Measurements from ENCODE around the gene AKT2. TPM values are rescaled to one million over a fixed set of nuclear protein-coding genes. Genes with fewer than 3 reads are reported as not detected.

The AKT2 gene
- total RNA-seq, 1 experiment from 2014 or later = 182 TPM

DNA sequence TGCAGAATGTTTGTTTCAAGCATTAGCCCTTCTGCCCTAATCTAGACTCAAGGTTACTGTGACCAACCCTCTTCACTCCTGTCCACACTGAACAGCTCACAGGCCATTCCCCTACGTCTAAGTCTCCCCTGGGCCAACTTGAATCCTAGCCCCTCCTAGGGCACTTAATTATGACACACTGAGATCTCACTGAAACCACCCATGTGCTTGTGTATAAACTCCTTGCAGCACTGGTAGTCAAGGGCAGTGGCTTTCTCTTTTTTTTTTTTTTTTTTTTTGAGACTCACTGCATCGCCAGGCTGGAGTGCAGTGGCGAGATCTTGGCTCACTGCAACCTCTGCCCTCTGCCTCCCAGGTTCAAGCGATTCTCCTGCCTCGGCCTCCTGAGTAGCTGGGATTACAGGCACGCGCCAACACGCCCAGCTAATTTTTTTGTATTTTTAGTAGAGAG is 1.9 kb upstream of the AKT2 start:
- H3K4me1 Mint-ChIP-seq (ENCODE audit: low read depth, unreplicated experiment) = peaks cover 9% of the 10 kb centered on the region
- CTCF ChIA-PET = interaction anchor here (0.7 kb wide), 1 partner anchor 344 kb away, joined by 5 read pairs; no protein-coding TSS in a partner anchor
- H3K27me3 Mint-ChIP-seq (ENCODE audit: unreplicated experiment) = no peaks in the 10 kb centered on the region
- H3K9me3 Mint-ChIP-seq (ENCODE audit: low read depth, unreplicated experiment) = no peaks in the 10 kb centered on the region
- peaks cover 34% of the 10 kb centered on the region for H3K36me3 Mint-ChIP-seq (ENCODE audit: insufficient read depth, unreplicated experiment)
- intact Hi-C loops (cut with micrococcal nuclease; ENCODE audit: unreplicated experiment) = no loop called here
- H3K4me3 Mint-ChIP-seq (ENCODE audit: low read depth, unreplicated experiment) = no peak overlapping the region
- TF ChIP-seq, protein P1, sequence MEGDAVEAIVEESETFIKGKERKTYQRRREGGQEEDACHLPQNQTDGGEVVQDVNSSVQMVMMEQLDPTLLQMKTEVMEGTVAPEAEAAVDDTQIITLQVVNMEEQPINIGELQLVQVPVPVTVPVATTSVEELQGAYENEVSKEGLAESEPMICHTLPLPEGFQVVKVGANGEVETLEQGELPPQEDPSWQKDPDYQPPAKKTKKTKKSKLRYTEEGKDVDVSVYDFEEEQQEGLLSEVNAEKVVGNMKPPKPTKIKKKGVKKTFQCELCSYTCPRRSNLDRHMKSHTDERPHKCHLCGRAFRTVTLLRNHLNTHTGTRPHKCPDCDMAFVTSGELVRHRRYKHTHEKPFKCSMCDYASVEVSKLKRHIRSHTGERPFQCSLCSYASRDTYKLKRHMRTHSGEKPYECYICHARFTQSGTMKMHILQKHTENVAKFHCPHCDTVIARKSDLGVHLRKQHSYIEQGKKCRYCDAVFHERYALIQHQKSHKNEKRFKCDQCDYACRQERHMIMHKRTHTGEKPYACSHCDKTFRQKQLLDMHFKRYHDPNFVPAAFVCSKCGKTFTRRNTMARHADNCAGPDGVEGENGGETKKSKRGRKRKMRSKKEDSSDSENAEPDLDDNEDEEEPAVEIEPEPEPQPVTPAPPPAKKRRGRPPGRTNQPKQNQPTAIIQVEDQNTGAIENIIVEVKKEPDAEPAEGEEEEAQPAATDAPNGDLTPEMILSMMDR (IDR thresholded peaks at IDR 0.05; ENCODE audit: unreplicated experiment) = no peak
- BruUV-seq (replicated peaks) = no TSS peak
- H3K27ac Mint-ChIP-seq (ENCODE audit: unreplicated experiment) = peak overlapping the region; percentile 94
- DNase-seq = no peak

GRCh38 chr19:40286235-40286970 is 1.3 kb upstream of the AKT2 start:
- peaks cover 31% of the 10 kb centered on the region for H3K36me3 Mint-ChIP-seq (ENCODE audit: insufficient read depth, unreplicated experiment)
- TF ChIP-seq, protein P1 (IDR thresholded peaks at IDR 0.05; ENCODE audit: unreplicated experiment) = no peak
- H3K4me3 Mint-ChIP-seq (ENCODE audit: low read depth, unreplicated experiment) = peak overlapping the region; percentile 24
- H3K27ac Mint-ChIP-seq (ENCODE audit: unreplicated experiment) = peak overlapping the region; percentile 94
- no TSS peak for BruUV-seq (replicated peaks)
- no peaks in the 10 kb centered on the region for H3K27me3 Mint-ChIP-seq (ENCODE audit: unreplicated experiment)
- no peaks in the 10 kb centered on the region for H3K9me3 Mint-ChIP-seq (ENCODE audit: low read depth, unreplicated experiment)
- H3K4me1 Mint-ChIP-seq (ENCODE audit: low read depth, unreplicated experiment) = peaks cover 9% of the 10 kb centered on the region
- DNase-seq = no peak
- intact Hi-C loops (cut with micrococcal nuclease; ENCODE audit: unreplicated experiment) = no loop called here
- CTCF ChIA-PET = interaction anchor here (0.6 to 0.7 kb wide), 3 partner anchors 17 to 1035 kb away, joined by 3 to 8 read pairs (median 5); no protein-coding TSS in a partner anchor

DNA sequence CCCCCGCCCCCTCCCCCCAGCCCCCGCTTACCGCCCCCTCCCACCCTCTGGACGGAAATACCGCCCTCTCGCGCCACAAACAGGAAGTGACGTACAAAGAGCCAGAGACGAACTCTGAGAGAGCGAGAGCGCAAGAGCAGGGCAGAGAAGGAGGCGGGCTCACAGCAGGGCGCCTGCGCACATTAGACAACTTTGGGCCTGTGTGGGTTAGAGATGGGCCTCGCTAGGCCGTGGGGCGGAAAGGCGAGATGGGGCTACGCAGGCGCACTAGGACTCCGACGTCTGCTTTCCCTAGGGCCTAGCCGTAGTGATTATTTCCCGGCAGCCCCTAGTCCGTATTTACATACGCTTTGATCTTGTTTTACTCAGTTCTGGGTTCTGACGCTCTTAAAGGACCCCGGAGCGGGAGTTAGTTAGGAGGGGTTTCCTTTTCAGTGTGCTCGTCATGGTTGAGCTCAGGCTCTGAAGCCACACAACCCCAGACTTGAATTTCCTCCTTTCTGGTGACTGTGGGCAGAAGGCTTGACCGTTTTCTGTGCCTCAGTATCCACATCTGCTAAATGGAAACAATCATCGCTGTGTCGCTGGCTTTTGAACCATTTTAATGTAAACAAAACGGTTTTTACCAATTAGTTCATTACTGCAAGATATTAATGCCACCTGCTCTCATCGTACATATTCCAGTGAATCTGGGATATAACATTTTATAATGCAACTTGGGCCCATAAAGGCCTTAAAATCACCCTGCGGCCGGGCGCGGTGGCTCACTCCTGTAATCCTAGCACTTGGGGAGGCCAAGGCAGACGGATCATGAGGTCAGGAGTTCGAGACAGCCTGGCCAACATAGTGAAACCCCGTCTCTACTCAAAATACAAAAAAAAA is 449 bp upstream of the AKT2 start:
- CTCF ChIA-PET = interaction anchor here (1.1 kb wide), 1 partner anchor 20 kb away, joined by 3 read pairs; no protein-coding TSS in a partner anchor
- intact Hi-C loops (cut with micrococcal nuclease; ENCODE audit: unreplicated experiment) = no loop called here
- peak overlapping the region; percentile 94 for H3K27ac Mint-ChIP-seq (ENCODE audit: unreplicated experiment)
- H3K9me3 Mint-ChIP-seq (ENCODE audit: low read depth, unreplicated experiment) = no peaks in the 10 kb centered on the region
- H3K36me3 Mint-ChIP-seq (ENCODE audit: insufficient read depth, unreplicated experiment) = peaks cover 31% of the 10 kb centered on the region
- no peaks in the 10 kb centered on the region for H3K27me3 Mint-ChIP-seq (ENCODE audit: unreplicated experiment)
- peak; percentile 98 for DNase-seq
- peaks cover 12% of the 10 kb centered on the region for H3K4me1 Mint-ChIP-seq (ENCODE audit: low read depth, unreplicated experiment)
- H3K4me3 Mint-ChIP-seq (ENCODE audit: low read depth, unreplicated experiment) = peak overlapping the region; percentile 92
- TF ChIP-seq, protein P1 (IDR thresholded peaks at IDR 0.05; ENCODE audit: unreplicated experiment) = no peak
- TSS peak; percentile 98 for BruUV-seq (replicated peaks)

DNA sequence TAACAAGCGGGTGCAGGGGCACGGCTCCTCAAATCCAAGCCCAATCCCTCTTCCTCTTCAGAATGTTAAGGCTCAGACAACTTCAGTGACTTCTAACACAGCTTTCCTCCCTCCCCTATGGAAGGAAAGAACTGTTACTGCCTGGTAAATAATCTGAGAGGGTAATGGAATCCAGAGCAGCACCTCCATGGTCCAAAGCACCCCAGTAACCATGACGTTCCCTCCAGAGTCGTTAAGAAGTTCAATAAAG is 969 bp downstream of the AKT2 start:
- intact Hi-C loops (cut with micrococcal nuclease; ENCODE audit: unreplicated experiment) = no loop called here
- TSS peak; percentile 72 for BruUV-seq (replicated peaks)

More for the DNA sequence above, 969 bp downstream of the AKT2 start:
- H3K9me3 Mint-ChIP-seq (ENCODE audit: low read depth, unreplicated experiment) = no peaks in the 10 kb centered on the region
- no peaks in the 10 kb centered on the region for H3K27me3 Mint-ChIP-seq (ENCODE audit: unreplicated experiment)
- peak overlapping the region; percentile 88 for H3K27ac Mint-ChIP-seq (ENCODE audit: unreplicated experiment)
- peak overlapping the region; percentile 92 for H3K4me3 Mint-ChIP-seq (ENCODE audit: low read depth, unreplicated experiment)
- H3K4me1 Mint-ChIP-seq (ENCODE audit: low read depth, unreplicated experiment) = peaks cover 17% of the 10 kb centered on the region
- no peak for DNase-seq
- CTCF ChIA-PET = interaction anchor here (0.5 to 0.6 kb wide), 2 partner anchors 23 to 66 kb away, joined by 3 read pairs; no protein-coding TSS in a partner anchor
- peaks cover 31% of the 10 kb centered on the region for H3K36me3 Mint-ChIP-seq (ENCODE audit: insufficient read depth, unreplicated experiment)
- TF ChIP-seq, protein P1 (IDR thresholded peaks at IDR 0.05; ENCODE audit: unreplicated experiment) = no peak
